GM20000 (cell line): ENCODE data around the gene SBF2.

ENCODE experiments used
- DNase-seq: peaks from one replicate; pipeline ENCODE4 v3.0.0; 2012; ENCODE audit warnings: low spot score
- TF ChIP-seq, protein P1 (sequence below): IDR thresholded peaks from 2 replicates; pipeline ENCODE4 v1.5.1; 2012; ENCODE audit warnings: mild to moderate bottlenecking, control low read depth; ENCODE audit errors: extremely low read depth, missing control alignments

Gene SBF2

DNA sequence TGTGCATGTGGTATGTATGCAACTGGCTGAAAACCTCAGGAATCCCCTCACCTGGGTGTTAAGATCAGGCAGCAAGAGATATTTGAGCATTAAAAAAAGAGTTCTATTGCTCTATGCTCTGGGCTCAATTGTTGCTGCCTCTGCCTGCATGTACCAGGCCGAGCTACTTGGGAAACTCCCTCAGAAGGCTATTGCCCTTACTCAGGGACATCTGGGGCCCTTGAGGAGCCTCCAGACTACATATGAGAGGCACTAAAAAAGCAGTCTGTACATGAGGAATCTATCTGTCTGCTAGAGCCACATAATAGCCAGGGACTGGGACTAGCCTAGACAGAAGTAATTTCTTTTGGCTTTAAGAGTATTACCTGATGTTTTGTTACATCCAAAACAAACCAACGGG is 510.0 kb downstream of the SBF2 start:
- DNase-seq, result no peak
- TF ChIP-seq, protein P1, sequence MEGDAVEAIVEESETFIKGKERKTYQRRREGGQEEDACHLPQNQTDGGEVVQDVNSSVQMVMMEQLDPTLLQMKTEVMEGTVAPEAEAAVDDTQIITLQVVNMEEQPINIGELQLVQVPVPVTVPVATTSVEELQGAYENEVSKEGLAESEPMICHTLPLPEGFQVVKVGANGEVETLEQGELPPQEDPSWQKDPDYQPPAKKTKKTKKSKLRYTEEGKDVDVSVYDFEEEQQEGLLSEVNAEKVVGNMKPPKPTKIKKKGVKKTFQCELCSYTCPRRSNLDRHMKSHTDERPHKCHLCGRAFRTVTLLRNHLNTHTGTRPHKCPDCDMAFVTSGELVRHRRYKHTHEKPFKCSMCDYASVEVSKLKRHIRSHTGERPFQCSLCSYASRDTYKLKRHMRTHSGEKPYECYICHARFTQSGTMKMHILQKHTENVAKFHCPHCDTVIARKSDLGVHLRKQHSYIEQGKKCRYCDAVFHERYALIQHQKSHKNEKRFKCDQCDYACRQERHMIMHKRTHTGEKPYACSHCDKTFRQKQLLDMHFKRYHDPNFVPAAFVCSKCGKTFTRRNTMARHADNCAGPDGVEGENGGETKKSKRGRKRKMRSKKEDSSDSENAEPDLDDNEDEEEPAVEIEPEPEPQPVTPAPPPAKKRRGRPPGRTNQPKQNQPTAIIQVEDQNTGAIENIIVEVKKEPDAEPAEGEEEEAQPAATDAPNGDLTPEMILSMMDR, result no peak

DNA sequence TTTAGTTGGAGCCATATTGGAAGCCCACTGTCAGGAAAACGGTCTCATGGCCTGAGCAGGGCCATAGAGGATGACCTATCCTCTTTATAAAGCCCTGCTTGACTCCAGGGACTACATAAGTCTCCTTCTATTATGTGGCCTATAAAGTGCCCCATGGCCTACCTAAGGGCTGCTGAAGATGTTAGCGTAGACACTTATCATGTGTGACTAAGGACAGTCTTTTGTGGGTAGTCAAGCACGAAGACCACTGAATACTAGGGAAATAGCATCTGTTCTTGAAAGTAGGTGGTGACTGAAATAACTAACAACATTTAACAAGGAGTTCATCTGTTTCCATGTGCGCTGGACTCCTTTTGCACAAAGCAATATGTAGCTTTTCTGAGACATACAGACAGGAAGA is 513.1 kb downstream of the SBF2 start:
- no peak for DNase-seq
- TF ChIP-seq, protein P1, result no peak

DNA sequence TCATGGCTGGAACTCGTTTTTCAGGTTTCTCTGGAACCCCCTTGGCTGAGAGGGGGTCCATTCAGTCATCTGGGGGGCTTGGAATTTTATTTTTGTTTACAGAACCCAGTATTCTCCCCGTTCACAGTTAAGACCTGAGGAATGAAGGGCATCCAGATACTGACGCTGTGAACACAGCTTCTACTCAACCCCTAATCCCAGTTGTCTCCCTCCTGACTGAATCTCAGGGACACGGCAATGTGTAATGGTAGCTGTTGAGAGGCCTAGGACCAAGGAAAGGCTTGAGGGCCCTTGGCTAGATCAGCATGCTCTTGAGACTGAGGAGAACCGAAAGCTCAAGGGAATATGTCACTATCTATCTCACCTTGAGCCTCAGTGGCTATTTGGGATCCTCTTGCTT is 516.5 kb downstream of the SBF2 start:
- TF ChIP-seq, protein P1, result no peak
- DNase-seq, result no peak

DNA sequence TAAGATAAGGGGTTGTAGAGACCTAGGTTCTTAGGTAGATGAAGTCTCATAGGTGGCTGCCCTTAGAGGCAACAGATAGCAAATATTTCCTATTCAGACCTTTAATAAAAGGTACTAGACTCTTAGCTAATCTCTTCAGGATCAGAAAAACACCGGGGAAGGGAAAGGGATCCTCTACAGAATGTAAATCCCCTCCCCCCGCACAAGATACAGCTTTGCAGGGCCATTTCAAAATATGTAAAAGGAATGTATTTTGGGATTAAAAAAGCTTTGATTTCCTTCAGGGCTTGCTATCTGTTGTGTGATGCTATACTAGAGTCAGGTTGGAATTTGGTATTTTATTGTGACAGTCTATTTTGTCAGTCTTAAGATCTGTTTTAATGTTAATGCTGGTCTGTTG is 517.0 kb downstream of the SBF2 start:
- no peak for DNase-seq
- TF ChIP-seq, protein P1, result no peak

DNA sequence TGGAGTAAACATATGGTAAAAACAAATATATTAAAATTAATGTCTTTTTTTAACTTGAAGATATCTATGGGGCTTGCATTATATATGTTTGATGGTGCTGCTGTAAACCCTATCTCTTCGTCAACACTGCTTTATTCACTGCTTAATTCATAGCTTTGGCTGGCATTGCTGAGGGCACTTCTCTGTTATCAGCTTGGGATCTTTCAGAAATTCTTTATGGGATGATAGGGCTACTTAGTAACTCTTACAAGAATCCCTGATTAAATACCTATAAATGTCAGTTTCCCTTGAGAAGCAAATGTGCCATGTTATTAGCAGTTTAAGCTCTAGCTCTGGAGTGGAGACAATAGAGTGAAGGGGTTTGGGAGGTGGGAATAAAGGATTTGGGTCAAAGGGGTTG is 517.8 kb downstream of the SBF2 start:
- TF ChIP-seq, protein P1, result no peak
- DNase-seq, result no peak

DNA sequence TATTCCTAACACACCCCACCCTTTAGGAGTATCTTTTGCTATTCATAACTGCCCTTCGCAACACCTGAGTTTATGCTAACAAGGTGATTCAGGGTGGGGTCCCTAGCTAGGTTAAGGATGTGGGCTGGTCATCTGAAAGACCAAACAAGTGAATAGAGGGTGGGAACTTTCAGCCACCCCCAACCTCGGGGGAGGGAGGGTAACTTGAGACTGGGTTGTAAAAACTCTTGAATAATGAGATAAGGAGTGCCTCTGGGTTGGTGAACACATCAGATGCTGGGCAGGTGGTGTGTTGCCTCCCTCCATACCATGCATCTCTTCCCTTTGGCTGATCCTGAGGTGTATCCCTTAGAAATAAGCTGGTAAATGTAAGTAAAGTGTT is 518.6 kb downstream of the SBF2 start:
- DNase-seq, result no peak
- TF ChIP-seq, protein P1, result no peak

DNA sequence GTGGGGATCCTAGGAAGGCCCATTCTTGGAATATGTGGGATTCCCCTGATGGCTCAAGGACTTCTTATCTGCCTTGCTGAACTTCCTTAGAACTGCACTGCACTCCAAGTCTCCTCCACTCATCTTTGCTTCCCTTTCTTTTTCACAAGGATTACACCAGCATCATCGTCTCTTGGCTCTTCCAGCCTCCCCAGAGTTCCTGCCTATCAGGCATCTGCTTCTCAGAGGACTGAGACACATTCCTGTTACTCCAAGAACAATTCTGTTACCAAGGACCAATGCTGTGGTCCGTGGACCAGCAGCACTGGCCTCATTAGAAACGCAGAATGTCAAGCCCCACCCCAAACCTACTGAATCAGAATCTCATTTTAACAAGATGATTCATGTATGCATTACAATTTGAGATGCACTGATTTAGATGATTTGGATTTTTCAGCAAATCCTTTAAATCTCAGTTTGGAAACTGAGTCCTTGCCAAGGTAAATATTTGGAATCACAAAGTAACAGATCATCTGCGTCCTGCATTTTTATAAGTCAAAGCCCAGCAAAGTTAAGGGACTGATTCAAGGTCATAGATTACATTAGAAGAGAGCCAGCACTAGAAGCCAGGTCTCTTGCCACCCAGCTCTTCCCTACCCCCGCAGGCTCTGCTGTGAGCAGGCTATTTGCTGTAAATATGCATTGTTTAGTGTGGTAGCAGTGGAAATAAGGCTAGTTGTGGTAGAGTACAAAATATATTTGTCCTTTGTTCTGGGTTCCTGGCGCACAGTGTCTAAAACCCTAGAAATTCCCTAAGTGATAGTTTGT is 519.2 kb downstream of the SBF2 start:
- TF ChIP-seq, protein P1, result no peak
- DNase-seq, result no peak
